DND-41 (cell line): Measurements from ENCODE around the gene FKBP3.

ENCODE experiments used
- ATAC-seq: fragments of 200-7000 bp; cut with Tn5 transposase; 3 replicates; pipeline ENCODE4 v1.9.1; 2021; ENCODE audit warnings: low read depth; ENCODE audit not compliant: insufficient read depth
- DNase-seq: peaks from one replicate; pipeline ENCODE4 v3.0.0-alpha.2; 2020
- H2AFZ ChIP-seq: 2 replicates; pipeline ENCODE4 v1.6.0; 2012; ENCODE audit warnings: low read depth, low read length
- H3K27ac ChIP-seq: 2 replicates; pipeline ENCODE4 v1.5.1; 2012; ENCODE audit warnings: low read length, inconsistent platforms
- H3K27me3 ChIP-seq: fragments of 200-600 bp; sonication (generic); 2 replicates; pipeline ENCODE4 v1.6.0; 2012; ENCODE audit warnings: low read length, mild to moderate bottlenecking, inconsistent platforms; ENCODE audit not compliant: insufficient read depth, poor library complexity
- H3K36me3 ChIP-seq: 2 replicates; pipeline ENCODE4 v1.5.1; 2012; ENCODE audit warnings: low read length, inconsistent platforms; ENCODE audit not compliant: insufficient read depth
- H3K4me1 ChIP-seq: 2 replicates; pipeline ENCODE4 v1.5.1; 2012; ENCODE audit warnings: mild to moderate bottlenecking, low read length; ENCODE audit not compliant: insufficient read depth
- H3K4me2 ChIP-seq: 2 replicates; pipeline ENCODE4 v1.6.0; 2012; ENCODE audit warnings: mild to moderate bottlenecking, moderate library complexity, low read length, inconsistent platforms; ENCODE audit not compliant: insufficient read depth
- H3K4me3 ChIP-seq, 2 experiments: fragments of 200-600 bp in 1 of 2; shearing (Covaris generic) in 1 of 2; 2 replicates each; pipeline ENCODE4 v1.5.1; 2012 to 2016; ENCODE audit warnings: inconsistent platforms in 2 of 2, low read length in 2 of 2, mild to moderate bottlenecking in 2 of 2, low read depth in 1 of 2, moderate library complexity in 1 of 2
- H3K79me2 ChIP-seq: 2 replicates; pipeline ENCODE4 v1.6.0; 2012; ENCODE audit warnings: low read length, inconsistent platforms; ENCODE audit not compliant: insufficient read depth
- H3K9ac ChIP-seq: 2 replicates; pipeline ENCODE4 v1.6.0; 2012; ENCODE audit warnings: low read depth, mild to moderate bottlenecking, inconsistent platforms, low read length, moderate library complexity
- H3K9me3 ChIP-seq: 2 replicates; pipeline ENCODE4 v1.5.1; 2012; ENCODE audit warnings: low read length, moderate library complexity, mild to moderate bottlenecking, inconsistent platforms; ENCODE audit not compliant: insufficient read depth, severe bottlenecking
- H4K20me1 ChIP-seq: 2 replicates; pipeline ENCODE4 v1.6.0; 2012; ENCODE audit warnings: low read length; ENCODE audit not compliant: insufficient read depth
- CTCF ChIP-seq: IDR thresholded peaks from 2 replicates; pipeline ENCODE4 v1.5.1; 2012; ENCODE audit warnings: borderline replicate concordance, low read length, moderate library complexity, mild to moderate bottlenecking; ENCODE audit not compliant: poor library complexity, severe bottlenecking; ENCODE audit errors: extremely low read depth
- EZH2 ChIP-seq: IDR thresholded peaks from 3 replicates; pipeline ENCODE4 v1.6.1; 2012; ENCODE audit warnings: borderline replicate concordance, low read depth, mild to moderate bottlenecking, moderate library complexity, low read length, inconsistent platforms; ENCODE audit not compliant: severe bottlenecking

The FKBP3 gene

GRCh38 chr14:45140661-45141187, 6.4 kb upstream of the FKBP3 start:
- peaks cover 38% of the 10 kb centered on the region for H3K4me1 ChIP-seq
- peaks cover 35% of the 10 kb centered on the region for H3K36me3 ChIP-seq
- H3K27ac ChIP-seq, result no peak overlapping the region
- no peak overlapping the region for H3K4me3 ChIP-seq
- H3K4me2 ChIP-seq, result no peak overlapping the region
- ATAC-seq (no peak), DNase-seq (no peak)
- TF ChIP-seq CTCF (no peak), EZH2 (no peak)
- H3K9me3 ChIP-seq, result no peaks in the 10 kb centered on the region
- peaks cover 88% of the 10 kb centered on the region for H3K79me2 ChIP-seq
- peaks cover 7% of the 10 kb centered on the region for H4K20me1 ChIP-seq
- H3K27me3 ChIP-seq, result no peaks in the 10 kb centered on the region
- H2AFZ ChIP-seq, result no peak overlapping the region
- H3K9ac ChIP-seq, result no peak overlapping the region

- H3K27me3 ChIP-seq, result no peaks in the 10 kb centered on the region
- peak overlapping the region; percentile 99 for H2AFZ ChIP-seq
- H3K9me3 ChIP-seq, result no peaks in the 10 kb centered on the region
- H3K79me2 ChIP-seq, result peaks cover 81% of the 10 kb centered on the region
- ATAC-seq, result no peak
- DNase-seq, result no peak
- peak overlapping the region; percentile 87 for H3K4me2 ChIP-seq
- peaks cover 13% of the 10 kb centered on the region for H3K36me3 ChIP-seq
- peak overlapping the region; percentile 95 for H3K9ac ChIP-seq
- peak overlapping the region; percentile 96 for H3K27ac ChIP-seq
- TF ChIP-seq EZH2 (no peak), CTCF (no peak)
- peaks cover 59% of the 10 kb centered on the region for H3K4me1 ChIP-seq
- peaks cover 7% of the 10 kb centered on the region for H4K20me1 ChIP-seq
- peak overlapping the region; percentile 98 to 99 for H3K4me3 ChIP-seq
These were observed 2.1 kb upstream of the FKBP3 start for GRCh38 chr14:45136399-45136798.

- ATAC-seq (peak; percentile 71), DNase-seq (peak; percentile 95)
- TF ChIP-seq EZH2, result no peak
- TF ChIP-seq CTCF, result no peak
- Histone ChIP-seq H3K4me3 (peak within 1 kb of the TSS; percentile 98 to 99), H3K79me2 (peaks cover 85% of the 10 kb centered on the region), H2AFZ (peak within 1 kb of the TSS; percentile 99), H3K9me3 (no peaks in the 10 kb centered on the region), H4K20me1 (peaks cover 7% of the 10 kb centered on the region), H3K36me3 (peaks cover 15% of the 10 kb centered on the region), H3K4me2 (peak within 1 kb of the TSS; percentile 87), H3K27ac (peak within 1 kb of the TSS; percentile 96), H3K27me3 (no peaks in the 10 kb centered on the region), H3K9ac (peak within 1 kb of the TSS; percentile 95), H3K4me1 (peaks cover 63% of the 10 kb centered on the region)
These were observed 1.5 kb upstream of the FKBP3 start, which contains the start of gene FANCM for GRCh38 chr14:45135659-45136395. FANCM (plus strand) TSS chr14:45135930; CDS start chr14:45136032, 102 bp downstream.
